Glomerular visceral epithelial cell (primary cell): Measurements from ENCODE around the gene TMEM209.
"Not testable (repeated sequence)": the region's sequence is repeated elsewhere in the genome, so short reads cannot be mapped to it uniquely, and the experiment has no call there.

Experiments used
- DNase-seq: peaks from one replicate; pipeline ENCODE4 v3.0.0-alpha.2; 2016; ENCODE audit errors: extremely low spot score

Gene TMEM209

DNA sequence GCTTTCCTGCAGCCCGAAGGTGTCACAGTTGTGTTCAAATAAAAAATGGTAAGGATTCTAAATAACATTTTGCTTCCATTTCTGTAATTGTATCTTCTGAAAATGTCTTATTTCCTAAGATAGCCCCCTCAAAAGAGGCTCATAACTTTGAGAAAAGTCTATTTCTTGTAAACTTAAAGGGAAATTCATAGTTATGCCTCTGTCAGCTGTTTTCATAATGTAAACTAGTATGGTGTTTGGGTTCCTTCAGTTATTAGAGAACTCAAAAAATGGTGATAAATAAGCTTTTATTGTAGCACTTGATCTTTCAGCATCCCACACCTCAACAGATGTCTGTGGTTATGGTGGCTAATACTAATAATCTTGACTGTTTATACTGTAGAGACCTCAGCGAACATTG is 77.8 kb downstream of the TMEM209 start:
- no peak for DNase-seq

DNA sequence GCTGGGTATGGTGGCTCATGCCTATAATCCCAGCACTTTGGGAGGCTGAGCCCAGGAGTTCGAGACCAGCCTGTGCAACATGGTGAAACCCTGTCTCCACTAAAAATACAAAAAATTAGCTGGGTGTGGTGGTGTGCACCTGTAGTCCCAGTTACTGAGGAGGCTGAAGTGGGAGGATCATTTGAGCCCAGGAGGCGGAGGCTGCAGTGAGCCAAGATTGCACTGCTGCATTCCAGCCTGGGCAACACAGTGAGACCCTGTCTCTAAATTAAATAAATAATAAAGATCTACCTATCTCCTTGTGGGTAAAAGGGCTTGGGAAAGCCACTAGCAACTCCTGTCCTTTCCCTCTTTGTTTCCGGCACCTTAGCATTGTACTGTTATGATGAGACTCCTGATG is 78.4 kb downstream of the TMEM209 start:
- DNase-seq, result not testable (repeated sequence)

DNA sequence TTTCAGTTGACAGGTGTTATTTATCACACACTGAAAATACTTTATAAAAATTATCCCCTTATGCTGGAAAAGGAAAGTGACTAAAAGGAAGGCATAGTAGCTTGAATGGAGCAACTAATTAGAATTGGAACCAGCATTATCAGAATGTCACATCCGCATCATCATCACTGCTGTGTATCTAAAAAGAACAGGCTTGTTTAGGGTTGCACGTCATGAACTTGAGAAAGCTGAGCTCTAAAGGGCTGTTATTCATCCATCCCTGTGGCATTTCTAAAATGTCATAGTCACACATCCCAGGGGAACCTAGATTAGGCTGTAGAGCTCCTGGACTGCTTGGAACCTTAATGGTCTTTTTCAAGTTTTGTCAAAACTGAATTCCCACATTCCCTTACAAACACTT is 80.5 kb downstream of the TMEM209 start:
- no peak for DNase-seq

DNA sequence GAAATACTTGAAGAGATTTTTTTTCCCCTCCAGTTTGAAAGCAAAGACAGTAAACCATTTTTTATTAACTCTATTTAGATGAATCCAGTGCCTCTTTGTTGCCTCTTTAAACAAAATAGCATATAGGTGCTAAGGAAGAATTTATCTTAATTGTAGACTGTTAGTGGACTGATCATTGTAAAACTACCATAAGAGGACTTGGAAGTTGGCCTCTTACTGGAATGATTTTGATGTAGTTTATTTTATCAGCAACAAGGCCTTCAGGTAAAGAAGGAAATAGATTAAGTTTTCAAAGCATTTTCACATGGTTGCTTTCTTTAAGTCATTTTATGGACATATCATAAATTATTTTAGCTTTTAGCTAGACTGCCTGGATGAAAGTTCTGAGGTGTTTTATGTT is 81.7 kb downstream of the TMEM209 start:
- DNase-seq, result no peak

DNA sequence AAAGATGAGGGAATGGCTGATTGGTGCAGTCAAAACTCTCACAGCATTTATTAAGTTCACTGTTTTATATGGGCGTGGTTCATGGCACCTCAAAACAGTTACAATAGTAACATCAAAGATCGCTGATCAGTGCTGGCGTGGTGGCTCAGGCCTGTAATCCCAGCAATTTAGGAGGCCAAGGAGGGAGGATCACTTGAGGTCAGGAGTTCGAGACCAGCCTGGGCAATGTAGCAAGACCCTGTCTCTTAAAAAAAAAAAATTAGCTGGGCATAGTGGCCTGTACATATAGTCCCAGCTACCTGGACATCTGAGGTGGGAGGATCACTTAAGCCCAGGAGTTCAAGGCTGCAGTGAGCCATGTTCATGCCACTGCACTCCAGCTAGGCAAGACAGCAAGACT is 86.4 kb downstream of the TMEM209 start:
- no peak for DNase-seq

DNA sequence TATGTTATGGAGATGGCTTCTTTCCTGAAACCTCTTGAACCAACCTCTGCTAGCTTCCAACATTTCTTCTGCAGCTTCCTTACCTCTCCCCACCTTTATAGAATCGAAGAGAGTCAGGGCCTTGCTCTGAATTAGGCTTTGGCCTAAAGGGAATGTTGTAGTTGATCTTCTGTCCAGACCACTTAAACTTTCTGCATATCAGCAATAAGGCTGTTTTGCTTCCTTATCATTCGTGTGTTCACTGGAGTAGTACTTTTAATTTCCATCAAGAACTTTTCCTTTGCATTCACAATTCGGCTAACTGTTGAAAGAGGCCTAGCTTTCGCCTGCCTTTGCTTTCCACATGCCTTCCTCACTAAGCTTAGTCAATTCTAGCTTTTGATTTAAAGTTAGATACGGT is 86.9 kb downstream of the TMEM209 start:
- no peak for DNase-seq

DNA sequence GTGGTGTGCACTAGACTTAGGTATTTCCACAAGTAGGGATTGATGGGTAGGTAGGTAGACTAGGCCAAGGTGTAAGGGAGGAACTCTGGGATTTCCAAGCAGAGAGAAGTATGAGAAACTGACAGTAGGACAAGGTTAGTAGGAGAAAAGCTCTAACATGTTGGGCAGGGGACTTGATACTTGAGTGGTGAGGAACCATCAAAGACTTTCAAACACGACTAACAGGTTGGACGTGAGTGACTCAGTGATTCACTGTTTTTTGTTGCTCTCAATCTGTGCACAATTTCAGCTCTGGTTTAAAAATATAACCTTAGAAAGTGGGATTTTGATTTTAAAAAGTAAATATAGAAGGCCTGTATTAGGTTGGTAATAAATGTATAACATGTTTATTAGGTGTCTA is 90.4 kb downstream of the TMEM209 start:
- no peak for DNase-seq
